GM19328 (cell line): Measurements from ENCODE around the gene CYB561D2.
"Not testable (repeated sequence)": the region's sequence is repeated elsewhere in the genome, so short reads cannot be mapped to it uniquely, and the experiment has no call there.

Source experiments
- ATAC-seq: cut with Tn5 transposase; IDR thresholded peaks from one replicate; pipeline ENCODE4 v1.9.1; 2021; ENCODE audit warnings: mild to moderate bottlenecking, moderate library complexity; ENCODE audit not compliant: unreplicated experiment

The CYB561D2 gene

DNA sequence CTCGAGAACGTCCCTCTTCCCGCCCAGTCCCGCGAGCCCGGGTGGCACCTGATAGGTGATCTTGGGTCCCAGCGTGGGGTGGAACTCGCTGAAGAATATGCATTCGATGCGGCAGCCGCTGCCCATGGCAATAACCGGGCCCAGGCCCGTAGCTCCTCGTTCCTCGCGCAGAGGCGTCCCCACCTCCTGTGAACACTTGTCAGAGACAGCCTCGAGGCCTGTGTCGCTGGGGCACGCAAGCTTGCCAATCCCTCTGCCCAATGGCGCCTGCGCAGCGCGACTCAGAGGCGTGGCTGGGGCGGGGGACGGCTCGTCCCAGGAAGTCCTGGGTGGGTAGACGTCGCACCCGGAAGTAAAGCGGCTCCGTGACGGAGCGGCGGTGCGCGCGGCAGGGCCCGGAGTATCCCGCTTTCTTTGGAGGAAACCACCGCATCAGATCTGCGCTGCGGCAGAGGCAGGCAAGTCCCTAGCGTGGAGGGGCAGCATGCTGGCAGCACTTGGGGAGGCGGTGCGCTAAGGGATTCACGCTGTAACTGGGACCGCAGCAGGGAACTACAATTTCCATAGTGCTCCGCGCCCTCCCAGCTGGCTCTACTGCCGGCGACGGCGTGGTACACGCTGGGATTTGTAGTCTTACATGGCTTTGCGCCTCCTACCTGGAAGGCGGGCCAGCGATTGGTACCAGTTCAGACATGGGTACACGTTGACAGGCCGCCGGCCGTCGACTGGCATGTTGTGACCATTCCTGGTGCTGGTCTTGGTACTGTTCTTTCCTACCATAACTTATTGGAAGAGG lies at the start of gene CYB561D2, which contains the start of gene NPRL2:
Gene CYB561D2, plus strand, starts transcription at position 336 of the 796 bp plus-strand sequence. CDS start 572 bp downstream, outside the sequence.
Gene NPRL2, minus strand, starts transcription at position 249 of the 796 bp plus-strand sequence. Its CDS starts 123 bp downstream, at position 126.
- peak; percentile 92 for ATAC-seq

GRCh38 chr3:50302095-50303012 lies 48.3 kb upstream of the CYB561D2 start:
- no peak for ATAC-seq

- ATAC-seq = no peak
These were observed 47.4 kb upstream of the CYB561D2 start, which contains the start of gene HYAL1 for GRCh38 chr3:50303013-50303815. Gene HYAL1 (minus strand): TSS chr3:50303574. CDS start chr3:50302956, 618 bp downstream.

GRCh38 chr3:50304601-50305000 lies 46.1 kb upstream of the CYB561D2 start:
- ATAC-seq = no peak

DNA sequence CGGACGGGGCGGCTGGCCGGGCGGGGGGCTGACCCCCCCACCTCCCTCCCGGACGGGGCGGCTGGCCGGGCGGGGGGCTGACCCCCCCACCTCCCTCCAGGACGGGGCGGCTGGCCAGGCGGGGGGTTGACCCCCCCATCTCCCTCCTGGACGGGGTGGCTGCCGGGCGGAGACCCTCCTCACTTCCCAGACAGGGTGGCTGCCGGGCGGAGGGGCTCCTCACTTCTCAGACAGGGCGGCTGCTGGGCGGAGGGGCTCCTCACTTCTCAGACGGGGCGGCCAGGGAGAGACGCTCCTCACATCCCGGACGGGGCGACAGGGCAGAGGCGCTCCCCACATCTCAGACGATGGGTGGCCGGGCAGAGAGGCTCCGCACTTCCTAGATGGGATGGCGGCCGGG lies 38.6 kb upstream of the CYB561D2 start:
- ATAC-seq = not testable (repeated sequence)

DNA sequence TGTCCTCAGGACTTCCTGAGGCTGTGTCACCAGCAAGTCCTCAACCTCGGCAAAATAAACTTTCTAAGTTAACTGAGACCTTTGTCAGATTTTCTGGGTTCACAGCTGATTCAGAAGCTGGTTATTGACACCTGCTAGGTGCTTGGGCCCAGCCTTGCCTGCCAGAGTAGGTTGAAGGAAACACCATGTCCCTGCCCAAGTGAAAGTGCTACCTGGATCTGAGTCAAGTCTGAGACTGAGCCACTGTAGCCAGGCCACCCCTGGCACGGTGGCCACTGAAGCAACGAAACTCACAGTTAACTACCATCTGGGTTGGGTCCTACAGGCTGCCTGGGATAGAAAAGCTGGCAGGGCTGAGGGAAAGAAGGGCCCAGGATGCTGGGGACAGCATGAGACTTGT lies 36.3 kb upstream of the CYB561D2 start:
- ATAC-seq = no peak

- no peak for ATAC-seq
These were observed 35.8 kb upstream of the CYB561D2 start for GRCh38 chr3:50314816-50315215.

GRCh38 chr3:50316657-50317242 lies 33.9 kb upstream of the CYB561D2 start:
- ATAC-seq = no peak

DNA sequence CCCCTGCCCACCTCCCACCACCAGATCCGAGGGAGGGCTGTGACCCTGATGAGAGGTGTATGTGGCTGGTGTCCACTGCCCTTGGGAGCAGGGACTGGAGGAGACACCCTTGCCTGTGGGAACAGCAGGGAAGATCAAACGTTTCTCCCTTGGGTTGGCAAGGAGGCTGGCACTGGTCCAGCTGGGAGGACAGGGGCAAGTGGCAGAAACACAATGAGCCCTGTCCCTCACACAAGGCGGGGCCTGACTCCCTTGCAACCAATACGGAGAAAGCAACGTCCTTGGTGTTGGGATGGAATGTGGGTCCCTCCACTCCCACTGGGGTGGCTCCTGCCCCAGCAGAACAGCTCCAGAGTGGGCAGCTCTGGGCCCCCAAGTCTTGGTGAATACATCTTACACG lies 33.4 kb upstream of the CYB561D2 start:
- no peak for ATAC-seq

- no peak for ATAC-seq
These were observed 32.5 kb upstream of the CYB561D2 start for GRCh38 chr3:50318163-50318562.

DNA sequence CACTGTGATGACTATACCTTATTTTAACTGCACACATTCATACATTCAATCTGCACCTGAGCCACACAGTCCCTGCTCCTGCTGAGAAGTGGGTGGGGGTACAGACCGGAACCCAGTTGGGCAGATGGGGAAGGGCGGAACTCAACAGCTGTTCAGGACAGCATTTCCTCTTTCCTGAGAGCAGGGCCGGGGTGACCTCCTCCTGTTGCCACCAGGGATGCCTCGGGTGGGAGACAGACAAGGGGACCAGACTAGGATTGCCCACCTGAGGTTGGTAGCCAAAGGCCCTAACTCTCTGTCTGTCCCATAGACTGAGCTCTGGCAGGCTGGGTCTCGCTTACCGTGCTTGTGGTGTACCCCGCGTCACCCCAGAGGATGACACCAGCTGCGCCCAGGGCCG lies 32.0 kb upstream of the CYB561D2 start:
- ATAC-seq = no peak

DNA sequence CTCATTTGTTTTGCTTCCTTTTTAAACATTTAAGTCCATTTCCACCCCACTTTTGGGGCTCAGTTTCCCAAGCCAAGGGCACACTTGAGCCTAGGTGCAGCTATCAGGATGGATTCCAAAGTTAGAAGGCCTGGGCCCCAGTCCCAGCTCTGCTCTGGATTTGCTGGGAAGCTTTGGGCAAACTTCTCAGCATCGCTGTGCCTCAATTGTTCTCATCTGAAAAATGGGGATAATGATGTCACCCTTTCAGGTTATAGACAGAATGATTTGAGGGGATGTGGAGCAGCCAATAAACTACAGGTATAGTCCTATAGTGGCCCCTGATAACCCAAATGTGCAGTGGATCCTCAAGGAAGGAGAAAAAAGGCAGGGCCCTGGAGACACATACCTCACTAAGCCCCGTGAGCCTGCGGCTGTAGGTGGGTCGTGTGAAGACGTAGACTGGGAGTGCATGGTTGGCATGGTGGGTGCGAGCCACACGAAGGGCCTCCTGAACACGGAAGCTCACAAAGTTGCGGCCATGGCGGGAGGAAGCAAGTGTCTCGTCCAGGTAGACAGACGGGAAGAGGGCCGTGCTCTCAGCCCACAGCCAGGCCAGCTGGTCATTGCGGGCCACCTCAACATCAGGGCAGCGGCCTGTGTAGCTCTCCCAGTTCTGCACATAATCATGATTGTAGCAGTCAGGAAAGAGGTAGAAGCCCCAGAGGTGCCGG lies 31.3 kb upstream of the CYB561D2 start:
- no peak for ATAC-seq

GRCh38 chr3:50319894-50320625 lies 30.6 kb upstream of the CYB561D2 start:
- no peak for ATAC-seq

GRCh38 chr3:50320853-50321335 lies 29.8 kb upstream of the CYB561D2 start:
- peak; percentile 54 for ATAC-seq

DNA sequence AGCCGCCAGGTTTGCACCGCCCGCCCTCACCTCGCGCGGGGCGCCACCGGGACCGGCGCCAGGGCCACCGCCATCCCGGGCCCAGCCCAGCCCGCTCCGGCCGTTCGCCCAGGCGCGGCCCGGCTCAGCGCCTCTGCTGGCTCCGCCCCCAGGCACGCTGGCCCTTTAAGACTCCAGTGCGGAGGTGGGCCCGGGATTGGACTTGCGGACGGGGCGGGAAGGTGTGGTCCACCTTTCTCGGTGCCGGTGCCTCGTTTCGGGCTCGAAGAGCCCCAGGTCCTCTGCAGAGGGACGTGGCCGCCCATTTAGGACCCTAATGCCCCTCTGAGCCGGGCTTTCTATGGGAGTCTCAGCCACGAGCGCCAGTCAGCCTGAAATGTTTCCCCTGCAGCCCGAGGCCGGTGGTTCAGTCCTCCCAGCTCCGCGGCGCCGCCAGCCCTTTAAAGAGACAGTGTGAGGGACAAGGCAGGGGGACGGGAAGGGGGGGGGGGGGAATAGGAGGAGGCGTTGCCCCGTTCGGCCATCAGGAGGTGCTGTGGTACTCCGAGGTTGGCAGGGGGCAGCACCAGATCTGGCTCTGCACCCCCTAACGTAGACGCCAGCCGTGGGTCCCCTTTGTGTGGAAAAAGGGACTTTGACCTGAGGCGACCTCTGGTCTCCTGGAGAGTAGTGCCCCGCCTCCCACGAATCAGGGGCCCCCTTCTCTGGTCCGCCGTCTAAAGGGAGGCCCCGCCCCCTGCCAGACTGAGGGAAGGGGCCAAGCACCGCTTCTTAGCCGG lies 29.1 kb upstream of the CYB561D2 start:
- ATAC-seq = peak; percentile 76

- no peak for ATAC-seq
These were observed 28.6 kb upstream of the CYB561D2 start for GRCh38 chr3:50322115-50322385.

- ATAC-seq = no peak
These were observed 28.1 kb upstream of the CYB561D2 start, which contains the start of gene HYAL2 for GRCh38 chr3:50322386-50323091. Gene HYAL2 (minus strand): TSS chr3:50322745. CDS start chr3:50320489, 2,256 bp downstream.
